ENCODE results near the gene RNU5B-1.
"Not testable (repeated sequence)": the region's sequence is repeated elsewhere in the genome, so short reads cannot be mapped to it uniquely, and the experiment has no call there.

The RNU5B-1 gene

DNA sequence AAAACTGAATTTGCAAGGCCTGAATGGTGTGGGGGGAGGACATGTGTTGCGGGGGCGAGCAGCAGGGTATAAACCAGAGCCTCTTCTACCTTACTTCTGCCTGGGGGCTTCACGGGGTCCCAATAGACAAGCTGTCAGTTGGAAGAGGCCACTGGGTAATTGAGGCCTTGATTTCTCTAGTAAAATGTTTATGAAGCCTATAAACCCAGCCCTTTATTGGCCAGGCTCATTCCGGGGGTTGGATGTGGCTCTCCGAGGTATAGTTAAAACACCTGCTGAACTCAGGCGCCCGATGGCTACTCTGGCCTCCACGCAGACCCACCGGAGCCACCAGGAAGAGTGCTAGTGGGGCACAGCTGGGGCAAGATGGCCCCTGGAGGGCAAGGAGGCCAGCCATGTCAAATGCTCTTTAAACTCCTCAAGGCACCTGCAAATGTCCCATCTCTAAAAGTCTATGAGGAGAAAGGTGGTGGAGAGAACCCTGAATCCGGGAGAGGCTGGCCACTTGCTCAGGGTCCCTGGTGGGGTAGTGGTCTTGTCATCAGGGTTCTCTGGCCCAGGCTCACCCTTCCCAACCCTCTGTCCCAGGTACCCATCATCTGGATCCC lies 39.0 kb downstream of the RNU5B-1 start:
- DNase-seq (ENCODE audit: low read depth) = no peak

DNA sequence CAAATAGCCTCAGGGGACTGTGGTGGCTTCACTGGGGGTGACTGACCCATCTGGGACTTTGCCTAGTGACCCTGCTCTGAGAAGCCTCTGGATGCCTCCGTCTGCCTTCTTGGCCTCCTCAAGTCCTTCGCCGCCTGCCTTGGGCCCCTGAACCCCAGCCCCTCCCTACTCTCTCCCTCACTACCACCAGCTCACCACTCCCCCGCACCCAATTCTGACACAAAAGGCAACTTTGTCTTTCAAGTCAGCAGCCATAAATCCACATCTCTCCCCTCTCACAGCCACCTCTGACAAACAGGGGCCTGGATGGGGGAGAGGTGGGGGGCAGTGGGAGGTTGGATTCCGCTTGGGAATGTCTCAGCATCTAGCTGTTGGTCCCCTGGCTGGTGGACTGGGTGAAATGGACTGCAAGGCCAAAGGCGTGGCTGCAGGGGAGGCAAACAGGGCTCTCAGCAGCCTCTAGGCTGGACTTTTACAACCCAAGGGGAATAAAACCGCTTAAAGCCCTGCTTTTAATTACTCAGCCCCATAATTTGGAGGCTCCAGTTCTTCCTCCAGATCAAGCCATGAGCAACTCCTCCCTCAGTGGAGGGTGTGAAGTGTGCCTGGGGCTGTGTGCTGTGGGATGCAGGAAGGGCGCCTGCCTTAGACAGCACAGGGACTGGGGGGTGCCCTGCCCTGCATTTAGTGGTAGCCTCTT lies 39.9 kb downstream of the RNU5B-1 start:
- no peak for DNase-seq (ENCODE audit: low read depth)

DNA sequence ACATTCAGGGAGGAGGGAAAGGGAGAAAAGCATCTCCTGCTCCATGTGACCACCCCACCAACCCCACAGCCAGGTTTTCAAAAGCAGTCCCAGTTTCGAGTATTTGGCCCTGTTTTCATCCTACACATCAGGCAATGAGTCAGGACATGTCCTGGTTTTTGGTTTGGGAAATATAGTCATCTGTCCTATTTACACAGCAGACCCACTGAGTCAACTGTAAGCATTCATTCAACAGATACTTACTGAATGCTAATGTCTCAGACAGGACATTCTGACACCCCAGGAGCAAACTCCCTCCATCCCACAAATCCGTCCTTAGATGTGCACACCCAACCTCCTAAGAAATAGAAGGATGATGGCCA lies 40.4 kb downstream of the RNU5B-1 start:
- no peak for DNase-seq (ENCODE audit: low read depth)

DNA sequence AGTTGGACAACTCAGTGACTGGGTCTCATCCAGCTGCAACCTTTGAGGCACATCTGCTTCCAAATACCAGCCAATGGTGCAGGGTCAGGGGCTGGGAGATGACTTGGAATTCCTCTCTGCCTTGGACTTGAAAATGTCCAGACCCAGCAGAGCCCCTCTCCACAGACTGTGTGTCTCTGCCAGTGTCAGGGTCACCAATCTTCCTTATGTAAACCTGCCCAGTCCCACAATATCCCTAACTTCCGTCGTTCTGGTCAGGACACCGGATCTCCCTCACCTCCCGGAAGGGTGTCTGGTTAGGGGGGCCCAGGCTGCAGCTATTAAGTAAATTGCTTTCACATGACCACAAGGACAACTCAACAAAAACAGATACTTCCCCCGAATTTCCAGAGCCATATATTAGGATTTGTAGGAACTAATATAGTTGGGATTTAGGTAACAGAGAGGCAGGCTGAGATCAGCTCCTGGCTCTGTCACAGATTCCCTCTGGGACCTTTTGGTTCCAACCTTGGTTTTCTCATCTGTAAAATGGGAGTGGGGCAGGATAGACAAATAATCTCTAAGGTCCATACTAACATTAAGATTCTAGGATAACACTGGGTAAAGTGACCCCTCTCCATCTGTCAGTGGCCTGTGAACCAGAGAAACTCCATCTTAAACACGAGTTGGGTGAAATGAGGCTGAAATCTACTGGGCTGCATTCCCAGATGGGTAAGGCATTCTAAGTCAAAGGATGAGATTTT lies 42.5 kb downstream of the RNU5B-1 start:
- no peak for DNase-seq (ENCODE audit: low read depth)

DNA sequence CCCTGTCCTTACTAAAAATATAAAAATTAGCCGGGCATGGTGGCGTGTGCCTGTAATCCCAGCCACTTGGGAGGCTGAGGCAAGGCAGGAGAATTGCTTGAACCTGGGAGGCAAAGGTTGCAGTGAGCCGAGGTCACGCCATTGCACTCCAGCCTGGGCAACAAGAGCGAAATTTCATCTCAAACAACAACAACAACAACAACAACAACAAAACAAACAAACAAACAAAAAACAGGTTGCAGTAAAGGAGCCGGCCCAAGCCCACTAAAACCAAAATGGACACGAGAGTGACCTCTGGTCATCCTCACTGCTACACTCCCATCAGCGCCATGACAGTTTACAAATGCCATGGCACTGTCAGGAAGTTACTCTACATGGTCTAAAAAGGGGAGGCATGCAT lies 43.3 kb downstream of the RNU5B-1 start:
- not testable (repeated sequence) for DNase-seq (ENCODE audit: low read depth)

DNA sequence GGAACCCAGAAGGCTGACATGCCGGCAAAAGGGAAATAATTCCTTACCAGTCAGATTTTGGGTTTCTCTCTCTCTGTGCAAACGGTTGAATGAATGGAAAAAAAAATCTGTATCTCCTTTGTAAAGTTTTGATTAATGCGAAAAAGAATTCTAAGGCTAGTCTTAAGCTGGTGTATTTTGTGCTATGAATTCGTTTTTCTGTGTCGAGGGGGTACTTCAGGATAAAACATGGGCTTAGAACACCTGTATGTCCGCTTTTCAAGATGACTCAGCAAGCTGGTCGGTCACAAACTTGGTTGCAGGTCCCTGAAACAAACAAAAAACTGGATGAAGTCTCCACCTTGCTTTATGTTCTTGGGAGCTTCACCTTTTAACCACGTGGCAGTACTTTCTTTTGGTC lies 44.9 kb downstream of the RNU5B-1 start:
- DNase-seq (ENCODE audit: low read depth) = no peak

DNA sequence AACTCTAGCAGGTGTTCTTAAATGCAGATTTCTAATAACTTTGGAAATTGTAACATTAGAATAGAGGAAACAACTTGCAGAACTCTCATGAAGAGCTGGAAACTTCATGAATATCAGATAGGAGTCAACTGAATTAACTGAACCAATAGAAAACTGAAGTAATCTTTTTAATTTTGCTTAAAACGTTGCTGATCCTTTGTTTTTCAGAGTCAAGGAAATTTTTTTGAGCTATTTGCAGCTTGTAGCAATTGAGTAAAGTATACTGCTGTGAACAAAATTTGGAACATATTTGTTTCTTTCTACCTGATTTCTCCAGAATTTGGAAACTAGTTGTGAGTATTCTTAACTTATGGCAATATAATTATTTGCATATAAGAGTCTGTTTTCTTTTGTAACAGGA lies 47.5 kb downstream of the RNU5B-1 start:
- DNase-seq (ENCODE audit: low read depth) = not testable (repeated sequence)

Data from fibroblast of gingiva (primary cell).